Iris pigment epithelial cell (primary cell): ENCODE measurements around the gene SLC66A2.

ENCODE experiments used
- DNase-seq: peaks from one replicate; pipeline ENCODE4 v3.0.0-alpha.2; 2011; ENCODE audit warnings: low read depth

Gene SLC66A2

GRCh38 chr18:79937103-79937860 lies 14.2 kb downstream of the SLC66A2 start:
- DNase-seq, result no peak

GRCh38 chr18:79936641-79937040 lies 14.8 kb downstream of the SLC66A2 start:
- no peak for DNase-seq

- no peak for DNase-seq
Observed at GRCh38 chr18:79935925-79936324, 15.5 kb downstream of the SLC66A2 start.

GRCh38 chr18:79935499-79935898 lies 16.0 kb downstream of the SLC66A2 start:
- no peak for DNase-seq

GRCh38 chr18:79935098-79935480 lies 16.4 kb downstream of the SLC66A2 start:
- no peak for DNase-seq

- no peak for DNase-seq
Observed at GRCh38 chr18:79934311-79935097, 16.9 kb downstream of the SLC66A2 start.

- DNase-seq, result no peak
Observed at GRCh38 chr18:79933765-79934164, 17.7 kb downstream of the SLC66A2 start.

GRCh38 chr18:79932907-79933306 lies 18.5 kb downstream of the SLC66A2 start:
- no peak for DNase-seq

GRCh38 chr18:79931475-79931874 lies 20.0 kb downstream of the SLC66A2 start:
- DNase-seq, result no peak

GRCh38 chr18:79930020-79930642 lies 21.3 kb downstream of the SLC66A2 start:
- DNase-seq, result no peak

GRCh38 chr18:79928563-79928960 lies 22.9 kb downstream of the SLC66A2 start:
- no peak for DNase-seq

GRCh38 chr18:79927607-79928562 lies 23.6 kb downstream of the SLC66A2 start:
- no peak for DNase-seq

- no peak for DNase-seq
Observed at GRCh38 chr18:79926715-79927606, 24.5 kb downstream of the SLC66A2 start.

GRCh38 chr18:79926306-79926705 lies 25.1 kb downstream of the SLC66A2 start:
- DNase-seq, result no peak

GRCh38 chr18:79924814-79925731 lies 26.4 kb downstream of the SLC66A2 start:
- no peak for DNase-seq

- DNase-seq, result no peak
Observed at GRCh38 chr18:79923896-79924585, 27.4 kb downstream of the SLC66A2 start.

- DNase-seq, result no peak
Observed at GRCh38 chr18:79922971-79923411, 28.5 kb downstream of the SLC66A2 start.

- DNase-seq, result no peak
Observed at GRCh38 chr18:79921984-79922965, 29.2 kb downstream of the SLC66A2 start.
